ENCODE results near the gene MTMR3.

The MTMR3 gene

GRCh38 chr22:30021338-30021737 lies 138.4 kb downstream of the MTMR3 start:
- peak overlapping the region in 3 of 10 experiments; percentile 15 to 49 (median 37); a peak in 5 of 20 replicates for H3K4me3 ChIP-seq
- H3K9me3 ChIP-seq (replicated peaks in 1 of 11) = peaks cover 0 to 17% (median 0%) of the 10 kb centered on the region in 11 experiments; a peak in 4 of 22 replicates
- no peaks in the 10 kb centered on the region for H3K27me3 ChIP-seq
- H3K4me2 ChIP-seq = peak overlapping the region in 10 of 11 experiments; percentile 17 to 95 (median 80); a peak in 18 of 22 replicates
- TF ChIP-seq Cebpa-rat (IDR thresholded peaks at IDR 0.05) = no peak
- H3K4me1 ChIP-seq = peaks cover 30 to 76% (median 51%) of the 10 kb centered on the region in 10 experiments
- peaks cover 0 to 34% (median 0%) of the 10 kb centered on the region in 11 experiments; a peak in 5 of 22 replicates for H4K20me1 ChIP-seq
- H3K9ac ChIP-seq = peak overlapping the region in 6 of 11 experiments; percentile 2 to 64 (median 56); a peak in 10 of 22 replicates
- H3K27ac ChIP-seq = peak overlapping the region in 8 of 11 experiments; percentile 45 to 82 (median 67); a peak in 17 of 22 replicates
- peaks cover 73 to 99% (median 81%) of the 10 kb centered on the region in 11 experiments for H3K36me3 ChIP-seq

DNA sequence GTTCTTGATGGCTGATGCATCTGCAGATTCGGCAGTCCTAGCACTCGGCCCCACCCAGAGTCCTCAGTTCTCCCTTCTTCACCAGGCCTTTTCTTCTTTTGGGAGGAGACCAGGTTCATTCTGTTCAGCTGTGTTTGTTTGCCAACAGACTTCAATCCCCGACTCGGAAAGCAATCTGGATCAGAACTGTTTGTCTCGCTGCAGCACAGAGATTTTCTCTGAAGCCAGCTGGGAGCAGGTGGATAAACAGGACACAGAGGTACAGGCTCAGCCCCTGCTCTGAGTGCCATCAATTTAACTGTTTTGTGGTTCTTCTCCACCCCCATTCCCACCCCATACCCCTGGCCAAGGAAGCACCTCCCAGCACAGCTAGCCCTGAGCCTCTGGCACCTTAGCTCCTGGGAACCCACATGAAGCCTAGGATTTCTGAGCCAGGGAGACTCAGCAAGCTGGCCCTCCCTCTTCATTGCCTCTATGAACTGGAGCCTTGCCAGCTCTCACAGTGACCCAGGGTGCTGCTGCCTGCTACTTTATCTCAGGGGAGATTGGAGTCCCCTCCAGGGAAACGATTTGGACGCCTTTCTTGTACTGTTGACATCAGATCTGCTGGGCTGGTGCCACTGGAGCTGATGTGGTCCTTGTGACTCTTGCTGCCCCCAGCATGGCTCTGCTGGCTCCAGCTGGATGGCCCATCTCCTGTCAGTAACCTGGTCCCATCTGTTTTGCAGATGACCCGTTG lies 139.1 kb downstream of the MTMR3 start:
- Histone ChIP-seq H3K9ac (peak overlapping the region in 4 of 11 experiments; percentile 50 to 64 (median 63); a peak in 7 of 22 replicates), H3K27me3 (no peaks in the 10 kb centered on the region), H3K36me3 (peaks cover 73 to 99% (median 81%) of the 10 kb centered on the region in 11 experiments), H4K20me1 (peaks cover 0 to 34% (median 0%) of the 10 kb centered on the region in 11 experiments; a peak in 5 of 22 replicates), H3K9me3 (replicated peaks in 1 of 11) (peaks cover 0 to 17% (median 0%) of the 10 kb centered on the region in 11 experiments; a peak in 4 of 22 replicates), H3K4me1 (peaks cover 30 to 83% (median 57%) of the 10 kb centered on the region in 10 experiments), H3K4me2 (peak overlapping the region; percentile 42 to 95 (median 78); a peak in 20 of 22 replicates), H3K4me3 (peak overlapping the region in 2 of 10 experiments; percentile 41 to 49; a peak in 4 of 20 replicates), H3K27ac (peak overlapping the region in 7 of 11 experiments; percentile 45 to 82 (median 75); a peak in 12 of 22 replicates)
- TF ChIP-seq Cebpa-rat (IDR thresholded peaks at IDR 0.05) = no peak

DNA sequence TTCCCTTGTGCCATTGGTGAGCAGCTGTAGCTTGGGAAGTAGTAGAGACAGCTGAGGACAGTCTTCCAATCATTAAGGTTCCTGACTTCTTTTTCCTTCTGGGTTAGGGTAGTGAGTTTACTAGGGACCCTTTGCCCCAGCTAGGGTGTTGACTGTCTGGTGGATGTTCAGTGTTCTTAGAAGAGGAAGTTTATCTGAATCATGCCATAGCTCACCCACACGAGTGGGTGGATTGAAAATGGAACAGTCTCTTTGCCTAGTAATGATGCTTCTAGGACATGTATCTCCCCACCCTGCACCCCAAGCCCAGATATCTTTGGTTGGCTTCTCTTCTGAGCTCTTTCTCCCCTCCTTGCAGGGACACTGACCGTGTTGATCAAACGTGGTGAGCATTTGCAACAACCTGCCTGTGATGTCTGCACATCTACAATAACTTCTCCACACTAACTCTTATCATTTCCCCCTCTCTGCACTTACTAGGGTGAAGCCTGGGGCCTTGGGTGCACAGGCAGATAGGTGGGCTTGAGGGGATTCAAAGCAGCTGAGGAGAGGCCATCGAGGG lies 140.2 kb downstream of the MTMR3 start:
- H4K20me1 ChIP-seq = peaks cover 0 to 34% (median 0%) of the 10 kb centered on the region in 11 experiments; a peak in 5 of 22 replicates
- H3K27ac ChIP-seq = peak overlapping the region in 2 of 11 experiments; percentile 77 to 79; a peak in 3 of 22 replicates
- no peaks in the 10 kb centered on the region for H3K27me3 ChIP-seq
- H3K9ac ChIP-seq = no peak overlapping the region
- no peak for TF ChIP-seq Cebpa-rat (IDR thresholded peaks at IDR 0.05)
- no peak overlapping the region for H3K4me3 ChIP-seq
- H3K4me2 ChIP-seq = peak overlapping the region; percentile 33 to 95 (median 70); a peak in 20 of 22 replicates
- H3K9me3 ChIP-seq (replicated peaks in 1 of 11) = peaks cover 0 to 17% (median 0%) of the 10 kb centered on the region in 11 experiments; a peak in 4 of 22 replicates
- H3K4me1 ChIP-seq = peaks cover 30 to 89% (median 69%) of the 10 kb centered on the region in 10 experiments
- peaks cover 70 to 99% (median 81%) of the 10 kb centered on the region in 11 experiments for H3K36me3 ChIP-seq

GRCh38 chr22:30024231-30024630 lies 141.3 kb downstream of the MTMR3 start:
- Histone ChIP-seq H4K20me1 (peaks cover 0 to 34% (median 0%) of the 10 kb centered on the region in 11 experiments; a peak in 5 of 22 replicates), H3K27ac (no peak overlapping the region), H3K36me3 (peaks cover 64 to 99% (median 81%) of the 10 kb centered on the region in 11 experiments), H3K4me1 (peaks cover 30 to 87% (median 71%) of the 10 kb centered on the region in 10 experiments), H3K4me3 (no peak overlapping the region), H3K4me2 (no peak overlapping the region), H3K9me3 (replicated peaks in 1 of 11) (peaks cover 0 to 17% (median 0%) of the 10 kb centered on the region in 11 experiments; a peak in 4 of 22 replicates), H3K9ac (no peak overlapping the region), H3K27me3 (no peaks in the 10 kb centered on the region)
- TF ChIP-seq Cebpa-rat (IDR thresholded peaks at IDR 0.05) = no peak

GRCh38 chr22:30025221-30025620 lies 142.2 kb downstream of the MTMR3 start:
- no peak overlapping the region for H3K4me3 ChIP-seq
- no peak overlapping the region for H3K4me2 ChIP-seq
- H4K20me1 ChIP-seq = peaks cover 0 to 34% (median 0%) of the 10 kb centered on the region in 11 experiments; a peak in 5 of 22 replicates
- H3K9me3 ChIP-seq (replicated peaks in 1 of 11) = peaks cover 0 to 17% (median 0%) of the 10 kb centered on the region in 11 experiments; a peak in 4 of 22 replicates
- TF ChIP-seq Cebpa-rat (IDR thresholded peaks at IDR 0.05) = no peak
- H3K9ac ChIP-seq = no peak overlapping the region
- H3K36me3 ChIP-seq = peaks cover 57 to 96% (median 75%) of the 10 kb centered on the region in 11 experiments
- no peak overlapping the region for H3K27ac ChIP-seq
- H3K27me3 ChIP-seq = no peaks in the 10 kb centered on the region
- H3K4me1 ChIP-seq = peaks cover 21 to 77% (median 61%) of the 10 kb centered on the region in 10 experiments

DNA sequence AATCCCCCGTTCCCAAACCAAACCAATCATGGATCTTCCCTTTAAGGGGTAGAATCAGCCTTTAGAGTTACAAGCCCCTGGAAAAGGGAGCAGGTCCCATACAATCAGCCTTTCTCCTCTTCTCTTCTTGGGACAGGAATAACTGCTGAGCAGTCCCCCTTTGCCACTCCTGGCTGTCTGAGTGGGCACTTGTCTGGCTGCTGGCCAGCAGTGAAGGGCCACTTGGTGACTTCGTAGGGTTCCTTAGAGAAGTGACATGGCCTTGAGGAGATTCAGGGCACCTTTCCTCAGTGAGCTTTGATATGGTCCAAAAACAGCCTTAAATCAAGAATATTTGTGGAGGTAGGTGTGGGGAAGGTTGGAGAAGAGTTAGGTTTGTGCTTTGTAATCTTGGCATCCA lies 143.8 kb downstream of the MTMR3 start:
- Histone ChIP-seq H3K4me2 (peak overlapping the region in 7 of 11 experiments; percentile 0 to 61 (median 41); a peak in 10 of 22 replicates), H3K4me3 (no peak overlapping the region), H4K20me1 (peaks cover 0 to 20% (median 0%) of the 10 kb centered on the region in 11 experiments; a peak in 4 of 22 replicates), H3K27ac (0 out of 22 replicates have a peak overlapping the region, but pooled peaks of 1 of the 11 experiments have one; percentile 1), H3K27me3 (no peaks in the 10 kb centered on the region), H3K4me1 (peaks cover 15 to 62% (median 46%) of the 10 kb centered on the region in 10 experiments), H3K36me3 (peaks cover 57 to 81% (median 70%) of the 10 kb centered on the region in 11 experiments), H3K9ac (no peak overlapping the region), H3K9me3 (replicated peaks in 1 of 11) (peaks cover 0 to 17% (median 0%) of the 10 kb centered on the region in 11 experiments; a peak in 4 of 22 replicates)
- TF ChIP-seq Cebpa-rat (IDR thresholded peaks at IDR 0.05) = no peak

DNA sequence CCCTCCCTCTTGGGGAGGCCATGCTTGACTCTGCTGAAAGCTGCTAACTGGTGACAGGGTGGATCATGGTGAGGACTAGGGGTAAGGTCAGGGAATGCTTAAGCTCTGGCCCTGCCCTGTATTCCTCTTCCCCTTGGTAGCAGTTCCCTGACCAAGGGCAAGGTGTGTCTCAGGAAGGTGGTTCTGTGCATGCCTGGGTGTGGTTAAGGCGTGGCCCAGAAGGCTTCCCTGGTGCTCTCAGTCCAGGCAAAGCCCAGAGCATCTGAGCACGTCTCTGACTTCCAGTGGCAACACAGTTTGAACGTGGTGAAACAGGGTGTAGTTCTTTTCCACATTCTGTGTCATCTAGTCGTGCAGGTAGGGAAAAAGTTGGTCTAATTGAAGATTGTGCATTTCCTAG lies 144.2 kb downstream of the MTMR3 start:
- Histone ChIP-seq H3K4me1 (peaks cover 19 to 59% (median 42%) of the 10 kb centered on the region in 10 experiments), H3K9ac (no peak overlapping the region), H3K9me3 (replicated peaks in 1 of 11) (peaks cover 0 to 17% (median 0%) of the 10 kb centered on the region in 11 experiments; a peak in 4 of 22 replicates), H3K36me3 (peaks cover 57 to 79% (median 69%) of the 10 kb centered on the region in 11 experiments), H4K20me1 (peaks cover 0 to 17% (median 0%) of the 10 kb centered on the region in 11 experiments; a peak in 4 of 22 replicates), H3K4me2 (peak overlapping the region in 7 of 11 experiments; percentile 0 to 61 (median 41); a peak in 9 of 22 replicates), H3K27ac (no peak overlapping the region), H3K27me3 (no peaks in the 10 kb centered on the region), H3K4me3 (no peak overlapping the region)
- no peak for TF ChIP-seq Cebpa-rat (IDR thresholded peaks at IDR 0.05)

DNA sequence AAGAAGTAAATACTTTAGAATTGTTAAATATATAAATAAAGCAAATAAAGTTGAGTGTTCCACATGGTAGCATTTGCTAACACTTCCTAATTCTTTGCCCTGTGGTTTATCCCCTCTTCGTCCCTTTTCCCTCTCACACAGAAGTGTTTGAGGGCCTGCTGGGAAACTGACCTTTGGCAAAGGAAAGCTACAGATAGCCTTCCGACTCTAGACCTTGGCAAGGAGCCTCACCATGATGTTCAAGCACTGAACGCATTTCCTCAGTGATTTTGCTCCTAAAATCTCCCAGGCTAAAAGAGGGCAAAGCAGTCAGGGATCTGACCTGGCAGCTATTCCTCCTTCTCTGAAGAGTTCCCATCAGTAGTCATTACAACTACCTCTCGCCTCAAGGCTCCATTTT lies 144.8 kb downstream of the MTMR3 start:
- Histone ChIP-seq H3K36me3 (peaks cover 52 to 73% (median 63%) of the 10 kb centered on the region in 11 experiments), H3K4me1 (peaks cover 19 to 59% (median 37%) of the 10 kb centered on the region in 10 experiments), H3K27me3 (no peaks in the 10 kb centered on the region), H3K27ac (no peak overlapping the region), H3K4me3 (no peak overlapping the region), H3K9ac (no peak overlapping the region), H3K4me2 (peak overlapping the region in 6 of 11 experiments; percentile 5 to 61 (median 50); a peak in 13 of 22 replicates), H3K9me3 (replicated peaks in 1 of 11) (peaks cover 0 to 17% (median 0%) of the 10 kb centered on the region in 11 experiments; a peak in 4 of 22 replicates), H4K20me1 (peaks cover 0 to 10% (median 0%) of the 10 kb centered on the region in 11 experiments; a peak in 4 of 22 replicates)
- TF ChIP-seq Cebpa-rat (IDR thresholded peaks at IDR 0.05) = no peak
